ENCODE data around the gene OPRD1.

DNA sequence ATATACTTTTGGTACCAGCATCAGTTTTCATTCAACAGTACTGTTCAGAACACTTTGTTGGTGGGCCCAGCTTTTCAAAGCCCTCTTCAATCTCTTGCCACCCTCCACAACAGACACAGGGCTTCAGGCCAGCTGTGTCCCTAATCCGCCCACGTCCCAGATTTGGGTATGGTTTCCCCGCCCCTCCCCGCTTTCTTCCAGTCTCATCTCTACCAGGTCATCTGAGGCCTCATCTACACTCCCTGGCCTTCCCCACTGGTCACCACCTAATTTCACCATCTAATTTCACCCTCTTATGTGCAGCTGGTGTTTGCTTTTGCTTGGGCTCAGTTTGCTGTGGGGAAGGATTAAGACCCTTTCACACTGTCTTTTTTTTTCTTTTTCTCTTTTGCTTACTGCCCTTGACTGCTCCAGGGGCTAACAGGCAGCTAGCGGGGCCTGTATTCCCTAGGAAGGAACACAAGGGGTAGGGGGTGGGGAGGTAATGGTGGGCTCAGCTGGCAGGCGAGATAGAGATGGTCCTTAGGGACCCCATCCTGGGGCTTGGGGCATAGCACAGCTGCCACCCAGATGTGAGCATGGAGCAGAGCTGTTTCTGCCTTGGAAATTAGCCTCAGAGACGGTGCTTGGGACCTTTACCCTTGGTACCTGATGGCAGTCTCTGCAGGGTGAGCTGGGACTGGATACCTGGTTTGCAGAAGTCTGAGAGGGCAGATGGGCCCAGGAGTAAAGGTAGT, 98.6 kb downstream of the OPRD1 start:
- TF ChIP-seq ZFP30 (CRISPR knock-in tag; IDR thresholded peaks at IDR 0.05) (no peak), ZC3H10 (CRISPR knock-in tag; IDR thresholded peaks at IDR 0.05) (no peak), GLIS3 (CRISPR knock-in tag; IDR thresholded peaks at IDR 0.05) (no peak), PATZ1 (CRISPR knock-in tag; IDR thresholded peaks at IDR 0.05; ENCODE audit: borderline replicate concordance) (no peak), ISL1 (CRISPR knock-in tag; IDR thresholded peaks at IDR 0.05) (no peak), RARB (CRISPR knock-in tag; IDR thresholded peaks at IDR 0.05) (no peak), ZNF565 (CRISPR knock-in tag; conservative IDR thresholded peaks at IDR 0.05; ENCODE audit: low read depth) (no peak), CSDC2 (CRISPR knock-in tag; IDR thresholded peaks at IDR 0.05) (no peak), OSR1 (CRISPR knock-in tag; IDR thresholded peaks at IDR 0.05) (no peak), ZNF8 (CRISPR knock-in tag; IDR thresholded peaks at IDR 0.05) (no peak), TCF4 (CRISPR knock-in tag; IDR thresholded peaks at IDR 0.05; ENCODE audit: borderline replicate concordance) (no peak), ZNF70 (CRISPR knock-in tag; IDR thresholded peaks at IDR 0.05) (no peak)
- TF ChIP-seq, protein P1, sequence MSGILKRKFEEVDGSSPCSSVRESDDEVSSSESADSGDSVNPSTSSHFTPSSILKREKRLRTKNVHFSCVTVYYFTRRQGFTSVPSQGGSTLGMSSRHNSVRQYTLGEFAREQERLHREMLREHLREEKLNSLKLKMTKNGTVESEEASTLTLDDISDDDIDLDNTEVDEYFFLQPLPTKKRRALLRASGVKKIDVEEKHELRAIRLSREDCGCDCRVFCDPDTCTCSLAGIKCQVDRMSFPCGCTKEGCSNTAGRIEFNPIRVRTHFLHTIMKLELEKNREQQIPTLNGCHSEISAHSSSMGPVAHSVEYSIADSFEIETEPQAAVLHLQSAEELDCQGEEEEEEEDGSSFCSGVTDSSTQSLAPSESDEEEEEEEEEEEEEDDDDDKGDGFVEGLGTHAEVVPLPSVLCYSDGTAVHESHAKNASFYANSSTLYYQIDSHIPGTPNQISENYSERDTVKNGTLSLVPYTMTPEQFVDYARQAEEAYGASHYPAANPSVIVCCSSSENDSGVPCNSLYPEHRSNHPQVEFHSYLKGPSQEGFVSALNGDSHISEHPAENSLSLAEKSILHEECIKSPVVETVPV (CRISPR knock-in tag; IDR thresholded peaks at IDR 0.05), result no peak
- TF ChIP-seq, protein P2, sequence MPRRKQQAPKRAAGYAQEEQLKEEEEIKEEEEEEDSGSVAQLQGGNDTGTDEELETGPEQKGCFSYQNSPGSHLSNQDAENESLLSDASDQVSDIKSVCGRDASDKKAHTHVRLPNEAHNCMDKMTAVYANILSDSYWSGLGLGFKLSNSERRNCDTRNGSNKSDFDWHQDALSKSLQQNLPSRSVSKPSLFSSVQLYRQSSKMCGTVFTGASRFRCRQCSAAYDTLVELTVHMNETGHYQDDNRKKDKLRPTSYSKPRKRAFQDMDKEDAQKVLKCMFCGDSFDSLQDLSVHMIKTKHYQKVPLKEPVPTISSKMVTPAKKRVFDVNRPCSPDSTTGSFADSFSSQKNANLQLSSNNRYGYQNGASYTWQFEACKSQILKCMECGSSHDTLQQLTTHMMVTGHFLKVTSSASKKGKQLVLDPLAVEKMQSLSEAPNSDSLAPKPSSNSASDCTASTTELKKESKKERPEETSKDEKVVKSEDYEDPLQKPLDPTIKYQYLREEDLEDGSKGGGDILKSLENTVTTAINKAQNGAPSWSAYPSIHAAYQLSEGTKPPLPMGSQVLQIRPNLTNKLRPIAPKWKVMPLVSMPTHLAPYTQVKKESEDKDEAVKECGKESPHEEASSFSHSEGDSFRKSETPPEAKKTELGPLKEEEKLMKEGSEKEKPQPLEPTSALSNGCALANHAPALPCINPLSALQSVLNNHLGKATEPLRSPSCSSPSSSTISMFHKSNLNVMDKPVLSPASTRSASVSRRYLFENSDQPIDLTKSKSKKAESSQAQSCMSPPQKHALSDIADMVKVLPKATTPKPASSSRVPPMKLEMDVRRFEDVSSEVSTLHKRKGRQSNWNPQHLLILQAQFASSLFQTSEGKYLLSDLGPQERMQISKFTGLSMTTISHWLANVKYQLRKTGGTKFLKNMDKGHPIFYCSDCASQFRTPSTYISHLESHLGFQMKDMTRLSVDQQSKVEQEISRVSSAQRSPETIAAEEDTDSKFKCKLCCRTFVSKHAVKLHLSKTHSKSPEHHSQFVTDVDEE (CRISPR knock-in tag; IDR thresholded peaks at IDR 0.05), result no peak

Measured in SK-N-SH treated with all-trans-retinoic acid at 6 μM for 48 hours (cell line).